ENCODE data around the gene SIRT6. TPM values are rescaled to one million over a fixed set of nuclear protein-coding genes. Genes with fewer than 3 reads are reported as not detected.

SIRT6 gene
- polyA plus RNA-seq, 3 donors = 0.57 to 50.3 (median 1.2) TPM

DNA sequence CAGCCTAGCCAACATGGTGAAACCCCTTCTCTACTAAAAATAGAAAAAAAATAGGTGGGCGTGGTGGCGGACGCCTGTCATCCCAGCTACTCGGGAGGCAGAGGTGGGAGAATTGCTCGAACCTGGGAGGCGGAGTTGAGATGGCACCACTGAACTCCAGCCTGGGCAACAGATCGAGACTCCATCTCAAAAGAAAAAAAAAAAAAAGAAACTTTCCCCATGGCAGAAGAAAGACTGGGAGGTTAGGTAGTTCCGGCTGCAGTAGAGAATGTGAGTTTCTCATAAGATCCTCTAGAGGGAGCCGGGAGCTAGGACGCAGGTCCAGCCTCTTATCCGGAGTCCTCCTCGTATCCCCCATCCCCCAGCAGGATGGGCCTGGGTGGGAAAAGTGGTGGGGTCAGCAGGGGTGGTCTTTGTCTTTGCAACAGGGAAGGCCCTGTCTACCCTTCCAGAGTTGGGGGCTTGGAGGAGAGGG is 42.1 kb downstream of the SIRT6 start:
- H3K79me2 ChIP-seq (ENCODE audit: insufficient read depth, low read length) = no peaks in the 10 kb centered on the region
- DNase-seq = peak; percentile 23 to 57 (median 48)
- peaks cover 10% of the 10 kb centered on the region for H3K4me1 Mint-ChIP-seq
- no peak overlapping the region for H3K4me2 ChIP-seq (replicated peaks; ENCODE audit: extremely low read depth, low read length, poor library complexity, severe bottlenecking)
- no peaks in the 10 kb centered on the region for H4K20me1 ChIP-seq (ENCODE audit: insufficient read depth, low read length)
- no peak overlapping the region for H3K27ac ChIP-seq (ENCODE audit: low read depth in 1 of 2, low read length in 2 of 2)
- no peak overlapping the region for H3K9ac ChIP-seq (ENCODE audit: insufficient read depth, low read length, poor library complexity, severe bottlenecking)
- no peak overlapping the region for H2AFZ ChIP-seq (ENCODE audit: insufficient read depth, low read depth, low read length, poor library complexity, severe bottlenecking)
- H3K27me3 Mint-ChIP-seq (ENCODE audit: low read depth in 3 of 3) = peaks cover 4 to 28% (median 10%) of the 10 kb centered on the region in 3 donors
- no peaks in the 10 kb centered on the region for H3K36me3 ChIP-seq (replicated peaks in 1 of 2; ENCODE audit: control insufficient read depth in 1 of 2, insufficient read depth in 2 of 2, low read length in 2 of 2)
- H3K9me3 Mint-ChIP-seq = peaks cover 0 to 4% (median 0%) of the 10 kb centered on the region in 7 donors
- H3K4me3 Mint-ChIP-seq = no peak overlapping the region
- no peaks in the 10 kb centered on the region for H3K9me3 ChIP-seq (replicated peaks in 1 of 2; ENCODE audit: control insufficient read depth in 1 of 2, insufficient read depth in 1 of 2, low read length in 2 of 2)
- intact Hi-C loops (cut with micrococcal nuclease) = loop anchor here in 1 of 2 donors (2.0 kb wide), 1 partner anchor 153 kb away; no protein-coding TSS in a partner anchor
- TF ChIP-seq, protein P1, sequence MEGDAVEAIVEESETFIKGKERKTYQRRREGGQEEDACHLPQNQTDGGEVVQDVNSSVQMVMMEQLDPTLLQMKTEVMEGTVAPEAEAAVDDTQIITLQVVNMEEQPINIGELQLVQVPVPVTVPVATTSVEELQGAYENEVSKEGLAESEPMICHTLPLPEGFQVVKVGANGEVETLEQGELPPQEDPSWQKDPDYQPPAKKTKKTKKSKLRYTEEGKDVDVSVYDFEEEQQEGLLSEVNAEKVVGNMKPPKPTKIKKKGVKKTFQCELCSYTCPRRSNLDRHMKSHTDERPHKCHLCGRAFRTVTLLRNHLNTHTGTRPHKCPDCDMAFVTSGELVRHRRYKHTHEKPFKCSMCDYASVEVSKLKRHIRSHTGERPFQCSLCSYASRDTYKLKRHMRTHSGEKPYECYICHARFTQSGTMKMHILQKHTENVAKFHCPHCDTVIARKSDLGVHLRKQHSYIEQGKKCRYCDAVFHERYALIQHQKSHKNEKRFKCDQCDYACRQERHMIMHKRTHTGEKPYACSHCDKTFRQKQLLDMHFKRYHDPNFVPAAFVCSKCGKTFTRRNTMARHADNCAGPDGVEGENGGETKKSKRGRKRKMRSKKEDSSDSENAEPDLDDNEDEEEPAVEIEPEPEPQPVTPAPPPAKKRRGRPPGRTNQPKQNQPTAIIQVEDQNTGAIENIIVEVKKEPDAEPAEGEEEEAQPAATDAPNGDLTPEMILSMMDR (IDR thresholded peaks at IDR 0.05) = peak; percentile 56
- no peaks in the 10 kb centered on the region for H3K36me3 Mint-ChIP-seq
- no peaks in the 10 kb centered on the region for H3K27me3 ChIP-seq (ENCODE audit: control insufficient read depth in 2 of 2, insufficient read depth in 2 of 2, low read length in 2 of 2)
- WGBS (ENCODE audit: insufficient coverage) = no CpG with 5 or more reads among the region's 12 CpGs
- no peak overlapping the region for H3K4me3 ChIP-seq (replicated peaks in 1 of 3; ENCODE audit: low read depth in 2 of 3, low read length in 3 of 3)
- H3K27ac Mint-ChIP-seq = no peak overlapping the region
- H3K4me1 ChIP-seq (ENCODE audit: control insufficient read depth in 1 of 2, insufficient read depth in 2 of 2, low read length in 2 of 2) = peaks cover 3 to 7% of the 10 kb centered on the region in 2 donors

DNA sequence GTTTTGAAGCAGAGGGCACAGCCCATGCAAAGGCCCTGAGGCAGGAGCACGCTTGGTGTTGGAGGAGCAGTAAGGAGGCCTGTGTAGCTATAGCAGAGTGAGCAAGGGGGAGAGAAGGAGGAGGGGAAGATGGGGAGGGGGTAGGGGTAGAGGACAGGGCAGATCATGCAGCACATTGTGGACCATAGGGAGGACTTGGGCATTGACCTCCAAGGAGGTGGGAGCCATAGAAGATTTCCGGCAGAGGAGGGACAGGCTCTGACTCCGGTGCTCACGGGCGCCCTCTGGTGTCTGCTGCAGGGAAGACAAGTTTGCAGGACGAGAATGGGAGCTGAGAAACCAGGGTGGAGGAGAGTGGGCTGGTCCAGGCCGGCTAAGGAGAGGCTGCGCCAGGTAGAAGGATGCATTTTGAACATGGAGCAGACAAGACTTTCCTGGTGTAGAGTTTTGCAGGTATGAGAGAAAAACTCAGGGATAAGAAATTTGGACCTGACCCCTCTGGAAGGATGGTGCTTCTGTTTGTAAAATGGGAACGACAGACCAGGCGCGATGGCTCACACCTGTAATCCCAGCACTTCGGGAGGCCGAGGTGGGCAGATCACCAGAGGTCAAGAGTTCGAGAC is 42.6 kb downstream of the SIRT6 start:
- Histone ChIP-seq H3K27ac (ENCODE audit: low read depth in 1 of 2, low read length in 2 of 2) (no peak overlapping the region), H3K9me3 (replicated peaks in 1 of 2; ENCODE audit: control insufficient read depth in 1 of 2, insufficient read depth in 1 of 2, low read length in 2 of 2) (no peaks in the 10 kb centered on the region), H3K27me3 (ENCODE audit: control insufficient read depth in 2 of 2, insufficient read depth in 2 of 2, low read length in 2 of 2) (no peaks in the 10 kb centered on the region), H3K4me2 (replicated peaks; ENCODE audit: extremely low read depth, low read length, poor library complexity, severe bottlenecking) (no peak overlapping the region), H3K79me2 (ENCODE audit: insufficient read depth, low read length) (no peaks in the 10 kb centered on the region), H4K20me1 (ENCODE audit: insufficient read depth, low read length) (no peaks in the 10 kb centered on the region), H2AFZ (ENCODE audit: insufficient read depth, low read depth, low read length, poor library complexity, severe bottlenecking) (peak overlapping the region; percentile 67), H3K36me3 (replicated peaks in 1 of 2; ENCODE audit: control insufficient read depth in 1 of 2, insufficient read depth in 2 of 2, low read length in 2 of 2) (no peaks in the 10 kb centered on the region), H3K4me3 (replicated peaks in 1 of 3; ENCODE audit: low read depth in 2 of 3, low read length in 3 of 3) (no peak overlapping the region), H3K9ac (ENCODE audit: insufficient read depth, low read length, poor library complexity, severe bottlenecking) (no peak overlapping the region), H3K4me1 (ENCODE audit: control insufficient read depth in 1 of 2, insufficient read depth in 2 of 2, low read length in 2 of 2) (peaks cover 3 to 7% of the 10 kb centered on the region in 2 donors)
- DNase-seq = peak; percentile 61 to 69 (median 64)
- intact Hi-C loops (cut with micrococcal nuclease) = loop anchor here in 1 of 2 donors (2.0 kb wide), 1 partner anchor 153 kb away; no protein-coding TSS in a partner anchor
- Mint-ChIP-seq H3K27ac (peak overlapping the region in 2 of 7 donors; percentile 1 to 44), H3K4me1 (peaks cover 10% of the 10 kb centered on the region), H3K4me3 (no peak overlapping the region), H3K27me3 (ENCODE audit: low read depth in 3 of 3) (peaks cover 4 to 26% (median 12%) of the 10 kb centered on the region in 3 donors), H3K9me3 (peaks cover 0 to 4% (median 0%) of the 10 kb centered on the region in 7 donors), H3K36me3 (no peaks in the 10 kb centered on the region)
- TF ChIP-seq, protein P1 (IDR thresholded peaks at IDR 0.05) = peak; percentile 77
- WGBS (ENCODE audit: insufficient coverage) = 37% methylated on average over 9 of the region's 14 CpGs

All from CD14-positive monocyte (primary cell).